SK-N-MC (cell line): Measurements from ENCODE around the gene PTPRN2.

Experiments used
- EZH2 ChIP-seq: fragments of 200-600 bp; sonication (generic); IDR thresholded peaks from one replicate; pipeline ENCODE4 v1.6.1; 2017; ENCODE audit warnings: antibody characterized with exemption
- POLR2AphosphoS5 ChIP-seq: IDR thresholded peaks from 2 replicates; pipeline ENCODE4 v1.6.1; 2012; ENCODE audit warnings: mild to moderate bottlenecking, low read depth, low read length, borderline replicate concordance

GRCh38 chr7:158507917-158508316, 79.7 kb downstream of the PTPRN2 start:
- no peak for TF ChIP-seq EZH2
- TF ChIP-seq POLR2AphosphoS5: no peak
